GM19238 (cell line): ENCODE results near the gene AIFM1.
A peak's percentile ranks its signal among the peaks of the same experiment; 100 is the strongest.
"Not testable (repeated sequence)": the region's sequence is repeated elsewhere in the genome, so short reads cannot be mapped to it uniquely, and the experiment has no call there.

Experiments used
- DNase-seq: peaks from one replicate; pipeline ENCODE4 v3.0.0; 2011; ENCODE audit warnings: low spot score; ENCODE audit not compliant: insufficient read length

The AIFM1 gene

DNA sequence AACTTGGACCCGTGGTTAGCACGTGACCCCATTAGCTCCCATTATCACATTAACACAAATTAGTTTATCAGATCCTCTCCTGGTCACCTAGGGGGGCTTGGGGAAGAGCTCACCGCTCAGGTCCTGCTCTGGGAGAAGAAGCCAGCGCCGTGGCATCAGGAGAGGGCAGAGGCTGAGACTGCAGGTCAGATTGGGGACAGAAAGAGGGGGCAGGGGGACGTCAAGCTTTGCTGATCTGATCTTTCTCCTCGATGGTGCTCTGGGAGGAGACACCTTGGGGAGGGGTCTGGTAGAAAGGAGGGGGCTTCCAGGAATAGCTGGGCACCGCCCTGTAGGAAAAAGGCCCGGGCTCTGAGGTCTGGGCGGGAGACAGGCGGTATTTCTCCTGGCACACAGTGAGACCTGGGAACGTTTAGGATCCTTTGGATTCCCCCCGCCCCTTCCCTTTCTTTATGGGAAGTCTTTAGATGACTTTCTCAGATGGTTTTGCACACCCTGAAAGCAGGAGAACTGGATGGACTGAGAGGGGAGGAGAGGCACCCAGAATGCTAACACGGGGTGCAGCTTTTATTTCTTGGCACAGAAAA is 46.2 kb downstream of the AIFM1 start:
- DNase-seq: no peak

DNA sequence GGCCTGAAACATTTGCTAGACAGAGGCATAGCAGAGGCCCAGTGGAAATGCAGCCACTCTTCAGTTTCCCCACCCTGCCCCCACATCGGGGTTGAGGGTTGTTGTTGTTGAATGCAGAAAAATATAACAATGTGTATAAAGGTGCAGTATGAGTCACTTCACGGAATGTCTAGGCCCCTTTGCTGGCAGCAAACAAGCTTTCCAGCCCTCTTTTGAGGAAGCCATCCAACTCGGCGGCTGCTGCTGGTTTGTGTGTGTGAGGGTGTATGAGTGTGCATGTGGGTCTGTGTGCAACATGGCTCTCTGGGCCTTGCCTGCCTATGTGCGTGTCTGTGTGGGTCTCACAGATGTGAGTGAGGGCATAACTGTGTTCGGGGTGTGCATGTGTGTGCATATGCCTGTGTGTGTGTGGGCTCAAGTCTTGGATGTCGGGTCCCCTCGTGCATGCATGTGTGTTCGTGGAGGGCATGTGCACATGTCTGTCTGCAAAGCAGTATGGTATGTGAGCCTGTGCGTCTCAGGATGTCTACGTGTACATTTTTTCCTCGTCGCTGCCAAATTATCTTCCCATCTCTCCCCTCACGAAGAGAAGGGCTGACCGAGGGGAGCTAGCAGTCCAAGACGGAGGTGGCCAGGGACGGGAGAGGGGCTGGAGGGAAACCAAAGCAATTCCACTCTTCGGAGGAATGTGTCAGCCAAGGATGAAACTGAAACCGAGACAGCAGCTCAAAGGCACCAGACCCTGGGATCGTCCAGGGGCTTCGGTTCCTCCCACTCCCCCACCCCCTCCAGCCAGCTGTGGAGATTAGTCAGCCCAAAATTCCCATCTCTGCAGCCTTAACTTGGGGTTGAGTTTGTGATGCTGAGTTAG is 47.0 kb downstream of the AIFM1 start:
- no peak for DNase-seq

DNA sequence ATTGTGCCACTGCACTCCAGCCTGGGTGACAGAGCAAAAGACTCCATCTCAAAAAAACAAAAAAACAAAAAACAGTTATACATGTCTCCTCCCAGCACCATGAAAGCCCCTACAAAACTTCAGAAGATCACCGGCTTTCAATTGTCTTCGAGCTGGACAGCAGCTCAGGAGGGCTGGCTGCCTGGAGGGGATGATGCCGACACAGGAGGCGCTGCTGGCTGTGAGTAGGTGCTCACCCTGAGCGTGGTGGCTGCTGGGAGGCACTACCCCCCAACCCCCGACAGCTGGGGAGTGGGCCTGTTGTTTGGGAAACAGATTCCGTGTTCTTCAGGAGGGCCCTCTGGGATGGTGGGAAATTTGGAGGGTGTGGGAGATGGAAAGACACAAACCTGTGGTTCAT is 48.5 kb downstream of the AIFM1 start:
- no peak for DNase-seq

DNA sequence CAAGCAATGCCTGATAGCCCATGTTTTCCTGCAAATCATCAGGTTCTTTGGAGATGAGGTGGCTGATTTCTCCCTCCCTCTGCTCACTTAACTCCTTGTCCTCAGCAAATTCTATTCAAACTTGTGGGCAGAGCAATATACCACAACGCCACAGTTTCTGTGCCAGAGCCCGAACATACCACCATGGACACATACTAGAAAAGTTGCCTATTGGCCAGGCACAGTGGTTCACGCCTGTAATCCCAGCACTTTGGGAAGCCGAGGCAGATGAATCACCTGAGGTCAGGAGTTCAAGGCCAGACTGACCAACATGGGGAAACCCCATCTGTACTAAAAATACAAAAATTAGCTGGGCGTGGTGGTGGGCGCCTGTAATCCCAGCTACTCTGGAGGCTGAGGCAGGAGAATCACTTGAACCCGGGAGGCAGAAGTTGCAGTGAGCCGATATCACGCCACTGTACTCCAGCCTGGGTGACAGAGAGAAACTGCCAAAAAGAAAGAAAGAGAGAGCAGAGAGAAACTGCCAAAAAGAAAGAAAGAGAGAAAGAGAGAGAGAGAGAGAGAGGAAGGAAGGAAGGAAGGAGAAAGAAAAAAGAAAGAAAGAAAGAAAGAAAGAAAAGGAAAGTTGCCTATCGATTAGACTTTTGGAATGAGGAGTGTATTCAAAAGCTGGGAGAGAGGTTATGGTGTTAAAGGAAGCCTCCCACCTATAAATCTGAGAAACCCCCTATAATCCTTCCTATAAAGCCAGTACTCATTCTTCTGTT is 50.3 kb downstream of the AIFM1 start:
- not testable (repeated sequence) for DNase-seq

DNA sequence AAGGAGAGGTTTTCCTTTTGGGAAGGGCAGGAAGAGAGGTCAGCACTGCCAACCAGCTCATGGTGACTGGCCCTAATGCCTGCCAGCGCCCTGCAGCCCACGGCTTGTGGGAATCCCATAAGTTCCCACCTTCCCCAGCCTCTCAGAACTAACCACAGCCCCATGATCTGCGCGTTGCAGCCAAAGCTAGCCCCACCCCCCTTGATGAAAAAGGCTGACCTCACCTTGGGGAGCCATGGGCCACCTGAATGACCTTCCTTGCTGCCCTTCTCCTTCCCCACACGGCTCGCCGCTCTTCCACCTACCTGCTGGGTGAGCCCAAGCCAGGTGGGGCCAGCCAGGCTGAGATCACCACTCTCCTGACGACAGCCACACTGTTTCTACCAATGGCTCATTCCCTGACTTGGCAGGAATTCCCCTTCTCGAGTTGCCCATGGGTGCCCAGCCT is 51.5 kb downstream of the AIFM1 start:
- DNase-seq: no peak

DNA sequence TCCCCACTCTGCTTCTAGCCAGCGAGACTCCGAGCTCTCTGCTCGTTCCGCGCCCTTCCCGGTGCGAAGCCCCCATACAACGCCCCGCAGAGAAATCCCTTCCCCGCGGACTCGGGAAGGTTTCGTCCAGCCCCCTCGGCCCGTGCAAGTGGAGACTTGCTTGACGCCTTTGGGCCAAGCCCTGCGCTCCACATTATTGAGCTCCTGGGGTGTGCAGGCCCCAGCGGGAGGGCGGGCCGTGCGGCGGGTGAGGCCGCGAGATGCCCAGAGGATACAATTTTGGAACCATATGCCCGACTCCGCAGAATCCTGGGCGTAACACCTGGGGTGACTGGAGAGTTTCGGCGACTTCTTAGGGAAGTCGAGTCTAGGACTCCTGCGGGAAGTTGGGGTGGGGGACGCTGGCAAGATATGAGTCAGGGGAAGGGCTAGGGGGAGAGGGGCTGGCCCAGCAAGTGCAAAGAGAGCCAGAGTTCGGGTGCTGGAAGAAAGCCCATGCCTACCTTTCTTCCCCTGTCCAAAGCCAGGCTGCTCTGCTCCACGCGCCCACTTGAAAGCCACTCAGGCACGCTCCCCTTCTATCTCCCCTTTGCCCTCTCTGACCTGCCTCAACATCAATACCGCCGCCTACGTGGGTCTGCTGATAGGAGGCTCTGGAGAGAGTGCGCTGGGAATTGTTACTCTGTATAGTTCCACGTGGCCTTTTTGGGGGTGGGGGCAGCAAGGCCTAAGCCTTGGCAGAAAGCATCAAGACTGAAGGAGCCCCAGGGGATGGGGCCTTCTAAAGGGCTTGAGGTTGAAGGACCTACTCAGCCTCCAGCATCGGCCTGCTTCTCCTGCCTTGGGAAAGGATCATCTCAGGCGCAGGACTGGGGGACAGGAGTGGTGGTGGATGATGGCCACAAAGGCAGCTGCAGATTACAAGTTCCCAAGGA is 54.2 kb downstream of the AIFM1 start:
- DNase-seq: no peak

DNA sequence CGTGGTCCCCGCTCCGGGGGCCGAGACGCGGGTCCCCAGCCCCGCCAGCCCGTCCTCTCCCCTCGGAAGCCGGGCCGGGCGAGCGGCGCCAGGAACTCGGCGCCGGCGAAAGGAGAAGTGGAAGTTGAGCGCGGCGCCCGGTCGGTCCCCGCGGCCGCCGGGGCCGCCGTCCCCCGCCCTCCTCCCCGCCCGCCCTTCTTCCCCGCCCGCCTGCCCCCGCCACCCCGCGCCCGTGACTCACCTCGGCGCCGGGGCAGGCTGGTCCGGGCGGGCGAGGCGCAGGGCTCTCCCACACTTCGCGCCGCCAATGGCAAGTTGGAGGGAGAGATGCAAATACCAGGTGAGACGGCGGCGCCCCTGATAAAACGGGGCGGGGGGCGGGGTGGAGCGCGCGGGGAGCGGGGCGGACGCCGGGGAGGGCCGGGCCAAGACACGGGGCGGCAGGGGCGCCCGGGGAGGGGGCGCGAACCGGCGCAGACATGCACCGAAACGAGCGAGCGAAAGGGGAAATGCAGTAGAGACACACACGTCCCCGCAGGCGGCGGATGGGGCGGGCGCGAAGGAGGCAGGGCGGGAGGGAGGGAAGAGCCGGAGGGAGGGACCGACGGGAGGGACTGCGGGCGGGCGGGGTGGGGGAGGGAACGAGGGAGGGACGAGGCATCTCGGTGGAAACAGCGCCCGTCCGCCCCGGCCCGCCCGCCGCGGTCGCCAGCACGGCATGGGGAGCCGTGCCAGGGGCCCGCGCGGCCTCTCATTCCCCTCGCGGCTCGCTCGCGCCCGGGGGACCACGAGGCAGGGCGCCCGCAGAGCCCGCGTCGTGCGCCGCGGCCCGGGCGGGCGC is 55.0 kb downstream of the AIFM1 start, which contains the start of gene ELF4:
Gene ELF4 (minus strand): TSS at position 119 of the 841 bp plus-strand sequence. CDS start 29,167 bp downstream, outside the sequence.
- DNase-seq: peak; percentile 66

DNA sequence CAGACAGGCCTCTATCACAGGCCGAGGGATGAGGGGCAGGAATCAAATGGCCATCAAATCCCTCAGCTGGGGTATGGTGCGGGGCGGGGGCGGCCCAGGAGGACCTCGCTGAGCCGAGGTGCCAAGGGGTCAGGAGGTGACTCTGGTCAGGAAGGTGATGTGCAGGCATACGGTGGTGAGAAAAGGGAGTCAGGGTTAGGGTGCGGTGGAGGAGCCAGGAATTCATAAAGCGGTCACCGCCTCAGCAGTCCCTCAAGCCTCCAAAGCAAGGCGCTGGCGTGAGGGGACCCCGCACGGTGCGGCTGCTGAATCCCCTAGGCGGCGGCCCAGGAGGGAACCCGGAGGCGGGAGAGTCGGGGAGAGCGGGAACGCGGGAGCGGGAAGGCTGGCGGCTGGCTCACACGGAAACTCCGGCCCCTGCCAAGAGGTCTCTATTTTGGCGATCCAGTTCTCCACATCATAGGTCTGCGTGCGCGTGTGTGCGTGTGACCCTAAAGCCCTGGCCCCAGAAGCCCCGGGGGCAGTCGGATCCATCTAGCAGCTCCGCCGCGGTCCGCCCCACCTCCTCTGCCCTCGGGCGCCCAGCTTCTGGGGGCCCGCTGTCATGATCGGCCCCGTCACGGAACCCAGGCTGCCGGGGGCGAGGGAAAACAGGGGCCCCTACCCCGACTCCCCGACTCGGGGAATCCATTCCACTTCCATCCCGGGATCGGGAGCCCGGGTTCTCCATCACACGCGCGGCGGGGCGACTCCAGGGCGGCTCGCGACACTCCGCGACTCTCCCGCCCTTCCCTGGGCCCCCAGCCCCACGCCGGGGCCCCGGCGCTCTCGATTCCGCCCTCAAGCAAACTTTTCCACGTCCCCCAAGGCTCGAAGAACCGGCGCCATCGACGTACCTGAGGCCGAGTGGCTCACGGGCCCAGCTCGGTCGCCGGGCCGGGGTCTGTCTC is 55.9 kb downstream of the AIFM1 start:
- no peak for DNase-seq

DNA sequence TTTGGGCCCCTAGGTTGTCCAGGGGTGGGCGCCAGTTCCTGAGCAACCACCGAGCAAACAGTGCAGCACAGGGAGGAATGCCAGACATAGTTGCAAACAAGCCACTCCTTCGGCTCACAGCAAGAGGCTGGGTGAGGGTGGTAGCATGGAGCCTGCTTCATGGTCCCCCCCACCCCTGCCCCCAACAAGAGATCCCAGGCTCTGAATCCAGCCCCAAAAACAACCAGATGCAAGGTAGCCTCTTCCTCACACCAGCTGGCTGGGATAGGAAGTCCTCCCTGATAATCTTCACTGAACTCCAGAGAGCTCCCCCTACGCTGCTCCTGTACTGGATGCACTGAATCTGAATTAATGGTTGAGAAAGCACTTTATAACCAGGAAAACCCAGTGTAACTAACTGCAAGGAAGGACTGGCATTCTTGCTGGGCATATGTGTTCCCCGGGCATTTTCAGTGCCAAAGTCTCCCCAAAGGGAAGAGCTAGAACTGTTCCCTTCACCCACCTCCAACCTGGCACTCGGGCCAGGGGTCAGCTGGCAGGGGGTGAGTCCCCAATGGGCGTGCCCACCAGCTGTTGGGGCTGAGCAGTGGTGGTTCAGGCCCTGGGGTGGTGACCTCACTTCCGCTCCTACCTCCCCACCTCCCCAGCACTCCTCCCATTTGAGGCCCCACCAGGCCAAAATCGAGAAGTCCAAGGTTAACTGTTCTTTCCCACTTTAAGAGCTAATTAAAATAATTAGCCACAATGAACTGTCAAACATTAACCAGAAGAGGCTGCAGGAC is 56.8 kb downstream of the AIFM1 start:
- DNase-seq: peak; percentile 56

DNA sequence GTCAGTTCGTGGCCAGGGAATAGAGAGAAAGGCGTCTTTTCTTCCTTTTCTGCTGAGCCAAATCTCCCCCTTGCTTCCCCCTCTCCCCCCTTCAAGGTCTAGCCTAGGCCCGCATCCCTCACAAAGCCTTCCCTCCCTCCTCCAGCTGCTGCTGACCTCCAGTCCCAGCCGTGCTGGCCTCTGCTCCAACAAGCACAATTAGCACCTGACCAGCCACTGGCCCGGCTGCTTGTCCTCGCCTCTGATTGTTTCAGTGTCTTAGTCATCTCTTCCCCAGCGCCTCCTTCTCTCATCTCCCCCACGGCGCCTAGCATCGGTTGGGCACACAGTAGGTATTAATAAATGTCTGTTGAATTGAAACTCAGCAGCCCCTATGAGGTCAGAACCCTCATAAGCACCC is 59.6 kb downstream of the AIFM1 start:
- no peak for DNase-seq

DNA sequence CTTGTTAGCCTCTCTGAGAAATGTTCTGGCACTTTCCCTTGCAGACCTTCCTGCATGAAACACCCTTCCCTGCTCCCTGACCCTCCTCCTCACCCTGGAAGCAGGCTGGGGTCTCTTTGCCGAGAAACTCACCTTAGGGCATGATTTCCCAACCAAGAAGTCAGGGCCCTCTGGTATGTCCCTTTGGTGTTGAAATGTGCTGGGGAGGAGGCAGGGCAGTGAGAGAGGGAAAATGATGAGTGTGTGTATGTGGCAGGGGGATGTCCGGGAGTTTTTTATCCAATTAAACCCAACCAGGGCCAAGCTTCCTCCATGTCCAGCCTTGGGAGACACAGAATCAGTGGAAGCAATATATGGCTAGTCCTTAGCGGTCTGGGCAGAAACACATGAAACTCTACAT is 60.4 kb downstream of the AIFM1 start:
- no peak for DNase-seq

DNA sequence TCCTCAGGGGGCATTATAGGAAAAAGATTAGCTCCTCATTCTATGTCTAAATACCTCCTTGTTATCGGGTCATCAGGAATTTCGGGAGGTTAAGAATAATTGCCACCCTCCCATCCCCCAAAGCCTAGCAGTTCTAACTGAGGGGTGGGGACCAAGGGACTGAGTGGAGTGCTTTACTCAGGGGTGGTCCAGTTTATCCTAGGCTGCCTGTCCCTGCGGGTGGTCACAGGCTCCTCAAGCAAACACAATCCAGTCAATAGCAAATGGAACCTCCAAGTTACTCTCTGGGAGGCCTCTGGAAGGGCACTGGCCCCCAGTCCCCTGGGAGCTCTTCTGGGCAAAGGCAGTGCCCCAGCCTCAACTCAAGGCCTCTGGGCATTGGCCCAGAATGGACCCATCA is 62.0 kb downstream of the AIFM1 start:
- no peak for DNase-seq

DNA sequence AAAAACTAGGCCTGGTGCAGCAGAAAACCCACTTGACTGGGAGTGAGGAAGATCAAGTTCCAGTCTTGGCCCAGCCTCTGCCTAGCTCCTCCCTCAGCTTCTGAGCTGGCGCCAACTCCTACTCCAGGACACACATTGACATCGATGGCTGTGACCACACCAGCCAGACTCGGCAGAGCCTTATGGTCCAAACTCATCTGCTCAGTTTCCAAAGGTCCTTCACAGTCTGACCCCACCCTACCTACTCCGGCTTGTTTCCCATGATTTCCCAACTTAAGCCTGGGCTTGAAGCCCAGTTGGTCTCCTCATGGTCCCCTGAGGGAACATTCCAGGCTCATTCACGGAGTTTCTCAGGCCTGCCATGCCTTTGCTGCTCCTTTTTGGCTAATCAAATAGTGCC is 65.5 kb downstream of the AIFM1 start:
- DNase-seq: no peak

DNA sequence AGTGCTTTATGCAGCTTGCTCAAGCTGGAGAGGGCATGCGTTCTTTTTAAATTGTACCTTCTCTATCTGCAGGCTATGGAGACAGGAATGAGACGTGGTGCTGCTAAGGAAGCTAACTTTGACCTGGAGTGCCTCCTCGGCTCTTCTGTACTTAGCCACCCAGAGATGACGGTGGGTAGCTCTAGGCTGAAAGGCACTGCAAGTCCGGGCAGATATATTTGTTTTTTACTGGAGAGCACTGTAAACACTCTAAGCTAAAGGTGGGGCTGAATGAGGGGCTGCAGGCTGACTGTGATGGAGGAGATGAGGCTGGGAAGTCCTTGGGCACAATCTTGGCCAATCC is 67.5 kb downstream of the AIFM1 start:
- DNase-seq: no peak

DNA sequence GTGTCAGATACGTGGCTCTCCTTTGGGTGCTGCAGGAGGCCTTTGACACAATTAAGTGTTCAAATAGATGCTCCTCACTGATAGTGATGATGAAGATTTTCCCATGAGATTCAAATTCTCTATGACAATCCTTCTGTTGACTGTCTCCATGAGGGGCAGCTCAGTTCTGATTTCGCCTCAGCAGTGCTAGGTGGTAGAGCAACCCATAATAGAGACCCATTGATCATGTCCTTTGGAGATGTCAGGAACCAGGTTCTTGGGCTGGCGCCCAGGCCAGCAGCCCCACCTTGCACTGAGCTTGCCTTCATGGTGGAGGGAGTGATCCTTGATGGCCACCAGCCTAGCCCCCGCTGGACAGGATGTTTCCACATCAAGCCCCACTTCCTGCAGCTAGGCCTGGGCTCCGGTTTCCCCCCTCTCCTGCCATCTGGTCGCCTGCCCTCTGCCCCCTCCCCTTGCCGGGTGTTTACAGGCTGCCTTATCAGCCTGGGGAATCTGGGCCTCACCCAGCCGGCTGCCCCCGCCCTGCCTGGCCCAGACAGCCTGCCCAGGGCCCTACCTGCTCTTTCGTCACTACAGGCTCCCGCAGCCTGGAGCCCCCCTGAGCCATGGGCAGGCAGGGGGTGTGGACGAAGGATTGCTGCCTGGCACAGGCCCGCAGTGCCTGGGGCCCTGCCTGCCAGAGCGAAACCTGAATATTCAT is 68.0 kb downstream of the AIFM1 start:
- no peak for DNase-seq

DNA sequence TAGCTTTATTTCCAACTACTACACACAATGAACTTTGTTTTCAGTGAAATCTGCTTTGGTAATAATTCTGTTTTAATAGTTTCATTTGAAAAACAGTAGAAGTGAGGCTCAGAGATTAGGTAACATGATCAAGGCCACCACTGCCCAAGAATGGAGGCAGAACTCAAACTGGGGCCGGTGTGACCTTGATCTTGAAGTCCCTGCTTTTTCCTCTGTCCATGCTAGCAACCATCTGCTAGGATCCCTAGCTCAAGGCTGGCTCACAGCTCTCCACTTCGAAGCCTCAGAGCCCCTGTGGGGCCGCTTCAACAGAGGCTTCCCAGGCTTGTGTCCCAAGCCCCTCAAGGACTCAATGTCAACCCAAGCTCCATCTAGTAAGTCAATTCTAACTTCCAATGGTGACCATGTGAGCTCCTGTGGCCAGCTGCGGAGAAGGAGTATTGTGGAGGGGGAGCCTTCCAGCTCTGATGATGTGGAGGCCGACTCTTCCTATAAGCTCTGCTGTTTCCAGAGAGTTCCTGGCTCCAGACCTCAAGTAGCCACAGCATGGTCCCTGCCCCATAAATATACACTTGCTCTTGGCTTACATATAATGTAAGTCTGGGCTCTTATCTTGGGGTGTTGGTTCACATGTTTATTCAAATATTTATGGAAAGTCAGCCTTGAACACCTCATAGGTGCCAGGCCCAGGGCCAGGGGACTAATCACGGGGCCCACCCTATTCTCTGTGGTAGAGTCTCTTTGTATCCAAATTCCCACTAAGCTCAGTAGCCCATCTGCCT is 70.2 kb downstream of the AIFM1 start:
- no peak for DNase-seq

DNA sequence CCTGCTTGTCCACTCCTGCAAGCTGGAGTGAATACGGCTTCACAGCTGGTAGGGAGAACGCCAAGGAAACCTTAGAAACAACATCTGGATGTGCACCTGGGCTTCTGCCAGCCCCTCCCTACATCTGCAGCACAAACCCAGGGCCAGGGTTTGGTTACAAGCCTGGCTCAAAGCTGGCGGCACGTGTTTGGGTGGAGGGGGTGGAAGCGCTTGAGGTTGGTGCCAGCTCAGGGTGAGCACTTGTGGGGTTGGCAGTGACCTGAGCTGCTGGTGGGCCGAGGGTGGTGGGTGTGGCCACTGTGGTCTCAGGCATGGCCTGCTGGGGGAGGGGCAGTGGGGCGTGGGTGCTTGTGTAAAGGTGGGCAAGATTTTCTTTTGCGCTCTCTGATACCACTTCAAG is 70.9 kb downstream of the AIFM1 start:
- no peak for DNase-seq
